GM21515 (cell line): ENCODE measurements around the gene SLIT1.
A peak's percentile ranks its signal among the peaks of the same experiment; 100 is the strongest.

Experiments used
- ATAC-seq: cut with Tn5 transposase; IDR thresholded peaks from one replicate; pipeline ENCODE4 v1.9.1; 2021; ENCODE audit not compliant: unreplicated experiment

Gene SLIT1

DNA sequence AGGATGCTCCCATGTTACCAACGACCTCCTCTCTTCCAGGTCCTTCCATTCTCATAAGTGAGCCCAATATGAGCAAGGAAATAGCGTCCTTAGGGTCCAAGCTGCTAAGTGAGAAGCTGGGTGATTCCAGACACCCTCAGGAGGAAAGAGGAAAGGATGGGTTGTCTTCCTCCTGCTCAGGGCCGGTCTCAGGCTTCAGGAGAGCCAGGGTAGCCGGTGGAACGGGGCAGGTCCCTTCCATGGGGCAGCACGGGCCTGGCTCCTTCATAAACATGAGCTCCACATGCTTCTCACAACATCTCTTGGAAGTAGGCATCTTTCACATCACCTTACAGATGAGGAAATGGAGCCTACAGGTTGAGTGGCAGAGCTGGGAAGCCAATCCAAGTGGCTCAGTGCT is 12.7 kb downstream of the SLIT1 start:
- ATAC-seq, result no peak

DNA sequence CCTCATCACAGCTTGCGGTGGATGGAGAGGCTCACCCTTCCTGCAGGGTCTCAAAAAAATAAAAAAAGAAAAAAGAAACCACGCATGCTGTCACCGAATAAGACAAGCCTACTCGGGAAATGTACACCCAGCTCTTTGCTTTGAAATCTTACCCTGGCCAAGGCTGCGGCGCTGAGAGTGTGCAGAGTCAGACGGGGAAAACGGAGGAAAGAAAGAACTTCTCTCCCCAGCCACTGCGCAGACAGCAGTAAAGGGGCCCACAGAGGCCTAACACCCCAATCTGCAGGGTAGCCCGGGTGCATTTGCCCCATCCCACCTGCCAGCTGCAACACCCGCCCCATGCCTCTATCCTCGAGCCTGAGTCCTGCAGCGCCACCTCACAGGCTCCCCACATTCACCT is 14.8 kb downstream of the SLIT1 start:
- no peak for ATAC-seq

DNA sequence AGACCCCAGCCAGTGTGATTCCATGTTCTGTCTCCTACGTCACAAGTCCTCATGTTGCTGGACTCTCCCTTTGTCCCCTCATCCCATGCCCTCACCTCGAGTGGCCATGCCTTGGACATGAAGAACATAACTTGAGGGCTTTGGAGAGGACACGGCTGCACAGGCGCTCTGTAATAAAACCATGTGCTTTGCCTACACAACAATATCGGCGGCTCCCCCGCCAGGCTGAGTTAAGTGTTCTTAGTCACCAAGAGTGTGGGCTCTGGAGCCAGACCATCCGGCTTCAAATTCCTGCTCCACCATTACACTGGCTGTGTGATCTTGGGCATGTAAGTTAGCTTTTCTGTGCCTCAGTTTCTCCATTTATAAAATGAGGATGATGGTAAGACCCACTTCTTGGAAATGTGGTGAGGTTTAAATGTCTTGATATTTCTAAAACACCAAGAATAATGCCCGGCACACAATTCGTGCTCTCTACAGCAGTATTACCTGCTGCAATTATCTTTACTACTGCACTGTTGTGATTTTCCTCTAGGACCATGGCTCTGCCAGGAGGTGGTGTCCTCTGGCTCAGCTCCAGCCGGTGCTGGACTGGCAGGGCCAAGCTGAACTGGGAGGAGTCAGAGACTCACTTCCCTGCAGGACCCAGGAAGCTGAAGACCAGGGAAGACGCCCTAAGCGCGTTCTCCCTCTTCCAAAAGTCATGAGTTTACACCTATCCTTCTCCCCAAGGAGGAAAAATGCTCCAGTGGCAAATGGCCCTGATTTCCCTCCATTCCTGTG is 15.7 kb downstream of the SLIT1 start:
- ATAC-seq, result no peak

DNA sequence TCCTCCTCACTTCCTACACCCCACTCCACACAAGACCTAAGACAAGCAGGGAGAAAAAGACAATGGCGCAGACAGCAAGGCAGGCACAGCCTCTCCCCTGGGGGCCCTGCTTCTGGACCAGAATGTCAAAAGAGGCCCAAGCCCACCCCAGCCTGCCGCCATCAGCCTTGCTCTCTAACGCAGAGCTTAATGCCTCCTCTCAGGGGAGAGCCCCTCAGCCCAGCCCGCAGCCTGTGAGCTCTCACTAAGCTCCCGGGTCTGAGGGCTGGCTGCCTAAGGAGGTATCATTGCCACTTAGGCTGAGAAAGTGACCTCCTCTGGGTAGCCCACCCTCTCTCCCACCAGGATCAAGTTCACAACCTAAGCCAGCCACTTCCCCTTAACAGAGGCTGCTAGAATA is 16.7 kb downstream of the SLIT1 start:
- no peak for ATAC-seq

DNA sequence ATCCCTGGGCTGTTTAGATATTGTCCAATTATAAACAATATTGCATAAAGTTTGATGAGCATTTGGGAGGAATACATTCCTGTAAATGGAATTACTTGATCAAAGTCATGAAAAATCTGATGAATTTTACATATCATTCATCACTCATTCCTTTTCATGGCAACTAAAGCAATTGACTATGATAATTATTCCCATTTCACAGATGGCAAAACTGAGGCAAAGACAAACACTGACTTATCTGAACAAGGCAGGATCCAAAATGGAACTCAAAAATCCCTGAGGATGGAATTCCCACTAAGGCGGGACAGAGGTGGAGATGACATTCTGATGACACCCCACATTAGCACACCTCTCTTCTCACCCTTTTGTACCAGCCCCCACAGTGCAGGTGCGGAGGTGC is 17.1 kb downstream of the SLIT1 start:
- ATAC-seq, result no peak

DNA sequence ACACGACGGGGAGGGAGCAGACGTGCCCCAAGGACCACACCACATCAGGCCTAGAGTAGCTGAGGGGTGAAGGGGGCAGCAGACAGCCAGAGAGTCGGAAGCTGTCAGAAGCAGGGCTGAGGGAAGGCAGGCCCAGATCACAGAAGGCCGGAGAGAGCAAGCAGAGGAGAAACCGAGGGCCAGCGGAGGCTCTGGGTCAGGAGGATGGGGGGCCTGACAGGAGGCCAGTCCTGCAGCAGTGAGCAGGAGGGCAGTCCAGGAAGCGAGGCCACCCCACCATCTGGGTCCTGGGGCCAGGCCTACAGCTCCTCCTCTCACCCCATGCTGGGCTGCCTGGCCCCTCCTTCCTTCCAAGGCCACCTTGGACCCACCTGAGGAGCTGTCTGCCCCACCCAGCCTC is 20.3 kb downstream of the SLIT1 start:
- no peak for ATAC-seq

DNA sequence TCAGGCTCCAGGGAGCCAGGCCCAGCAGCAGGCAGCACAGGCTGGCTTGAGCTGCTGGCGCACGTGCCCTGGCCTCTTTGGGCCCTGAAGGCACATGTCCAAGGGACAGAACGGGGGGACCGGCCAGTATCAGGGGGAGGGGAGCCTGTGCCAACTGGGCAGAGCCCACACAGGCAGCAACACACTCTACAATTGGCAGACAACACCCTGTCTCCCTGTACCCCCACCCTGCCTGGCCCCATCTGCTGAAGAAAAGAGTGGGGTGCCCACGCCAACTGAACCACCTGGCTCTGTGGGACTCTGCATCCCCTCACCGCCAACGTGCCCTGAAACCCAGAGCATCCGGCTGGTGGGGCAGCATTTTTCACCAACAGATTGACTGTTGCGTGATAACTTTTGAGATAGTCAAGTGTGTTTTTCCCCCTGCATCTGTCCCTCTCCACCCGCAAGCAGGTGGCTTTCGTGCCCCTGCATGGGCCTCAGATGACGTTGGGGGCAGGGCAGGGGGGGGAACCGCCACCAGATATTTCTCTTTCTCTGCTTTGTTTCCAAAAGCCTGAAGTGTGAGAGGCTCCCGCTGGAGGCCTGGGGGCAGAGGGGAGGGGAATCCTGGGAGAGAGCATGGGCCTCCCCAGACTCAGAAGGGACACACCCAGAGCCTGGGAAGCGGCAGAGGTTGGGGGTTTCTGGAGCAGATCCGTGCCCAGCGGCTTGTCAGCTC is 21.8 kb downstream of the SLIT1 start:
- ATAC-seq, result no peak

DNA sequence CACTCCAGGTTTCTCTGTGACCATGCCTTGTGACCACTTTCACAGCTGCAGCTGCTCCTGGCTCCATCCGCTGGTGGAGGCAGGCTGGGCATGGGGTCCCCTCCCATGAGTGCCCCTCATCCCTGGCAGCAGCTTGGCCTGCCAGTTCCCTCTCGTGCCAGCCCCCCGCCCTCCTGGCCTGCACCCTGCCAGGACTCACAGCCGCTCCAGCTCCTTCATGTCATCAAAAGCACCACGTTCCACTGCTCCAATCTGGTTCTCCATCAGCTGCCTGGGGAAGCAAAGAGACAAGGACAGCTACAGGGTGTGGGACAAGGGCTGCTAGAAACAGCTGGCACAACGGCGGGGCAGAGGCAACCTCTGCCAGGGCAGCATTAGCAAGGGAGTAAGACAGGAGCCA is 22.6 kb downstream of the SLIT1 start:
- ATAC-seq, result no peak

DNA sequence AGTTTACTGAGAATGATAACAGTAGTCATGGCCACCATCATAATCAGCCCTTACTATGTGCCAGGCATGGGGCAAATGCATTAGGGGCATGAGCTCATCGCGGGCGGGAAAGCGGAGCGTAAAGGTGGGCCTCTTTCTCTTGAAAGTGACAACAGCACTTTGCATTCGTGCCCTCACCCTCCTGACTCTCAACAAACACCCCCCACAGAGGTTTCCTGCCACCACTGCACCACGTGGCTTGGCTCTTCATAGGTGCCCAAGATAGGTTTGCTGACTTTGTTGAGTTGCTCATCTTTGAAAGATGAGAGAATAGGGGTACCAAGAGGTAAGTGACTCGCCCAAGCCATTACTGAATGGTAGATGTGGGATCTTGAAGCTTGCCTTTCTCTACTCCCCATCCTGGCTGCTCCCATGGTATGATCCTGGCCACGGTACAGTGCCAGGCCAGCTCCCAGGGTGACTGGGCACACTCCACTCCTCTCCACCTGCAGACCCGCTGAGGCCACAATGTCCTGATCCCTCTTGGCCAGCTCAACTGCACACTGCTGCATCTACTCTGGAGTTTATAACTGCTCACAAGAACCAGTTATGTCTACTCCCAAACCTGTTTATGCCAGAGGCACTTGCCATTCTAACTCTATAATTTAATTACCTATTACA is 26.0 kb downstream of the SLIT1 start:
- ATAC-seq, result no peak

DNA sequence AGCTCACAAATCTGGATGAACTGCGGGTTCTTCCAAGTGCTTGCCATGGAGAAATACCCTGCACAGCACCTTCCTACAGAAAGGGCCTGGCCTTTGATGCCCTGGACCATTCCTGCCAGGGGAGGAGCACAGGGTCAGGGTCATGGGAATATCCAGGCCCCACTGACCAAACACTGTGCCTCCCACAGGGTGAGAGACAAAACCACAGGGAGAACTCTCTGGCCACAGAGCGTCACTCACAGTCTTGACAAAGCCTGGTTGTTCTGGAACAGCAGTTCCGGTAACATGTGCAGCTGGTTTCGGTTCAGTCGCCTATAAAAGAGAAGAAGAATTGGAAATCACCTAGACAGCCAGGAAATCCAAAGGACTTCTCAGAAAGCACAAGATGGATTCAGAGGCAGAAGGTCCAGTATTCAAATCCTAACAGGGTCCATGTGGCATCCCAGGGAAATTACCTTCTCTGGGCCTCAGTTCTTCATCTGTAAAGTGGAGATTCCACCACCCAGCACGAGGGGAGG is 28.1 kb downstream of the SLIT1 start:
- ATAC-seq, result peak; percentile 61

DNA sequence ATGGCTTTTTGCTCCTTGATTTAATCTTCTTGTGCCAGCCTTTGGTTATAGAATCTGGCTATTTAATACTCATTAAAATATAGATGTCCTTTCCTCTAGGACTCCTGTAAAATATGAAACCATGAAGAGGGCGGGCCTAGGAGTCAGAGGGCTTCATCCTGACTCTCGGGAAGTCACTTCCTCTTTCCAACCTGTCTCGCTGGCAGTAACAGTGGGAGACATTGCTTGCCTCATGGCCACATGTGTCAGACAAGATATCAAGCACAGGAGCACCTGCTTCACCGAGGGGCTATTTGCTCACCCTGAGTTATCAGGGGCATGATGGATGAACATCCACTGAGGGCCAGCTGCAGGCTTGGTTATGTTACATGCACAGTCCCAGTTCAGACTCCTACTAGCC is 31.0 kb downstream of the SLIT1 start:
- no peak for ATAC-seq

DNA sequence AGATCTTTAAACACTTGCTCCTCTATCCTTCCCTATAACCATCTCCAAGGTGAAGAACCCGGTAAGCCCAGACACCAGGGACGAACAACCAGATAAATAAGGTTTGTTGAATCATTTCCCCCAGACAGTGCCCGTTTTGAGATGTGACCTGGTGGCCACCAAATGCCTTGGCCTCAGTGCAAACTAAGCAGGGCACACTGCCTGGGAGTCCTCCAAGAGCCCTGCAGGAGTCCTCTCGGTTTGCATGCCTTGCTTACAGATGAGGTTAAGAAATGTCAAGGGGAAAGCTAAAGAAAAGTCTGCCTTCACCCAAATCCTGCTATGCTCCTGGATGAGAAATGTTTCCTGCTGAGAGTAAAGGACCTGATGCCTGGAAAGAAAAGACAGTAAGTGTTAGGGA is 31.6 kb downstream of the SLIT1 start:
- no peak for ATAC-seq

DNA sequence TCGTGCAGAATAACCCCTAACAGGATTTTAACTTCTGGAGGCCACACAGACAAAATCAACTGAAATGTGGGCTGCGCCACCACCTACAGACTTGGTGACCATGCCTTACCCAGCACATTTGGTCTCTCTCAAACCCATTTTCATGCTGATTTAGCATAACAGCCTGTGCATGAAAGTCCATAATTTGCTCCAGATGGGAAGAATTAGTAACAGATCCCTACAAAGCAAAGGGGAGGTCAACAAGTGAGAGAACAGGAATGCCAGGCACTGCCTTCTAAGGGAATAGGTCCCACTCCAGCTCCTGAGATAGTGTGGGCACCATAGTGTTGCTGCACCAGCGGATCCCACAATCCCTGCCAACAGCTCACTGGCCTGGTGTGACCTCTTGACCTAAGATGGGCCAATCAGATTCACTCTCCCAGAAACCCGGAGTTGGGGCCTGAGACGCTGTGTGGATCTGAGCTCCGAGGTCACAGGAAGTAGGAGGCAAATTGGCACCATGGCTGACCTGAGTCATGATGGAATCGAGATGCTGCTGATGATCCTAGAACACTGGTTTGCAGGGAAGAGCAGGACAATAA is 32.4 kb downstream of the SLIT1 start:
- ATAC-seq, result no peak

DNA sequence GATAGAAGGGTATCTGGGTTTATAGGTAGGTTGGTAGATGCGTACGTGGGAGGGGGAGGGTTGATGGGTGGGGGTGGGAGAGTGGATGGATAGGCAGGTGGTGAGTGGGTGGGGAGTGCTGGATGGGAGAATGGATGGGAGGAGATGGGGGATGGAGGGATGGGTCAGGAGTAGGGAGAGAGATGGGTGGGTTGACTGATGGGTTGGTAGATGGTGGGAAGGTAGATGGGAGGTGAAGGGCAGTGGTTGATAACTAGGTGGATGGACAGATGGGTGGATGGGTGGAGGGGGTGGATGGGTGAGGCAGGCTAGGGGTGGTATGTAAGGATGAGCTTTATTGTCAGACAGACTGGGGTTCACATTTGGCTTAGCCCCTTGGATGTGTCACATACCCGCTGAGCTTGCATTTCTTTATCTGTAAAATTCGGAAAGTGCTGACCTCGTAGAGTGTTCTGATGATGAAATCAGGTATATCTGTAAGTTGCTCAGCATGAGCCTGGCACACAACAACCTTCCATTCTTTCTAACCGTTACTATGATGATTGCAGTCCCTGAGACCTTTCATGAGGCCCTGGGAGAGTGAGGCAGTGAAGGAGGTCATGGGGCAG is 34.3 kb downstream of the SLIT1 start:
- no peak for ATAC-seq

DNA sequence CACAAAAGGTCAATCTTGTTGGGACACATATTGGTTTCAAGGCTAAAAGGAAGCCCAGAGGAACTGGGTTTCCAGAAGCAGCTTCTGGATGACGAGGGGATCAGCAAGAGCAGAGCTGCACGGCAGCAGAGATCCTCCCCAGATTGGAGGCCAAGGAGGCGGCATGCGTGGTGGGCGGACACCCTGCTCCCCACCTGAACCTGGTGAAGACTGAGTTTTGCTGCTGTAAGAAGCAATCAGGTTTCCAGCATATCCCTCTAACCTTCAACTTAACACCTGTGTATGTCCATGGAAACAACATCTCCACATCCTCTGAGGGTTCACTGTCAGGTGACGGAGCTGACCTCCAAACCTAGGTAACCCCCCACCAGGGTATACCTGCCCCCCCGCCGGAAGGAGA is 35.1 kb downstream of the SLIT1 start:
- ATAC-seq, result no peak

DNA sequence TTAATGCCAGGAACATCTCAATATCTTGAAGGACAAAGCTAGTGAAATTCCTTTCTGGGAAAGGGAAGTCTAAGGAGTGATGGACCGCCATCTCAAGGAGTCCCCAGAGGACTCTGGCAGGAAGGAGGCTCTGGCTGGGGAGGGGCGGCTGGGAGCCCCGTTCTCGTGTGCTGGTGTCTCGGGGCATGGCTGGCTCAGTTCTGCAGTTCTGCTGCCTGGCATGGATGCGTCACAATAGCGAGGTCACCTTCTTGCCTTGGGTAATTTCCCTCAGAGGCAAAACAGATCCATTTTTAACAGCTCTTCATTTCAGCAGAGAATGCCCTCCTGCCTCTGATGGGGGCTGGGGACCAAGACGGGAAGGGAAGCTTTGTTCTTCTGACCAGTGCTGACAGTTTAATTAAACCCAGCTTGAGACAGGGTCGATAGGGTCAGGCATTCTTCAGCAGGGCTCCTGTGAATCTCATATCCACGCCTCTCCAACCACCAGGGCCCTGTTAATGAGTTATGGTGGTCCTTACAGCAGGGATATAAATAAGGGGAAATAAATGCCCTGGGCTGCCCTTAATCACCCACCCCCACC is 35.7 kb downstream of the SLIT1 start:
- no peak for ATAC-seq

DNA sequence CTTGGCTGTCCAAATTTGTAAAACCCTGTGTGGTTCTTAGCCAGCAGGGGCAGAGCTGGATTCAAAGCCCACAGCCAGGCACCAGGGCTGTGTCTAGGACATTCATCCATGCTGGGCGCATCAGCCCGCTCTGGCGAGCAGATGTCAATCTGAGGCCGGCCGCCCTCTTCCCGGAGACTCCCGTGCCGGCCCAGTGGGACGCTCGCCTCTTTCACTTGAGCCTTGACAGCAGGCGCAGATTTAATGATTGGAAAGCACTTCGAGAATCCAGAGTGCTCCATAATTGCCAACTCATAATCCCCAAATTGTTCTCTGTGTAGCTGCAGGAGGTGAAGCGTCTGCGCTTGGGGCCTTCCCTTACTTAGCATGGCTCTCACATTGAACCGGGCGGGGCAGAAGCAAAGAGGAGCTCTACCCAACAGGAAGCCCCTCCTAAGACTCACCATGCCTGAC is 36.7 kb downstream of the SLIT1 start:
- no peak for ATAC-seq

DNA sequence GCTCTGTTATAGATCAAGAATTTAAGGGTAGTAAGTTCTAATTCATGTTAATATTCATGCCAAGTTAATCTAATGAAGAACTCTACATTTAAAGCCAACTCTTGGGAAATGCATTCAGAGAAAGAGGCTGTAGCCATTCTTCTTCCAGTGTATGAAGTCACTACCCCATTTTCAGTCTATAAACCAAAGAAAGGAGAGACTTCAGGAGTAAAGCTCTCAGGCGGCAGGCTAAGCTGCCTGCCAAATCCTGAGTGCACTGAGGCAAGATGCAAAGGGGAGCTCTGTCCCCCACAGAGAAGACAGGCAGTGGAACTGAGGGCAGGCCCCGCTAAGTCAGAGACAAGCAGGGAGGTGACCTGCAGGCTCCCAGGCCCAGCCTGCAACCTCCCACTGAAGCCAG is 41.5 kb downstream of the SLIT1 start:
- ATAC-seq, result no peak

DNA sequence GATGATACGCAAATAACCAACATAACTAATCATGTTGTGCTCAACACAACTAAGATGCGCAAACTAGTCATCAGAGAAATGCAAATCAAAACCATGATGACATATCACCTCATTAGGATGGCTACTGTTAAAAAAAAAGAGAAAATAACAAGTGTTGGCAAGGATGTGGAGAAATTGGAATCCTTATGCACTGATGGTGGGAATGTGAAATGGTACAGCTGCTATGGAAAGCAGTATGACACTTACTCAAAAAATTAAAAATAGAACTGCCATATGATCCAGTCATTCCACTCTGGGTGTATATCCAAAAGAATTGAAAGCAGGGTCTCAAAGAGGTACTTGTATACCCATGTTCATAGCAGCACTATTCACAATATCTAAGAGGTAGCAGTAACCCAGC is 42.9 kb downstream of the SLIT1 start:
- no peak for ATAC-seq

DNA sequence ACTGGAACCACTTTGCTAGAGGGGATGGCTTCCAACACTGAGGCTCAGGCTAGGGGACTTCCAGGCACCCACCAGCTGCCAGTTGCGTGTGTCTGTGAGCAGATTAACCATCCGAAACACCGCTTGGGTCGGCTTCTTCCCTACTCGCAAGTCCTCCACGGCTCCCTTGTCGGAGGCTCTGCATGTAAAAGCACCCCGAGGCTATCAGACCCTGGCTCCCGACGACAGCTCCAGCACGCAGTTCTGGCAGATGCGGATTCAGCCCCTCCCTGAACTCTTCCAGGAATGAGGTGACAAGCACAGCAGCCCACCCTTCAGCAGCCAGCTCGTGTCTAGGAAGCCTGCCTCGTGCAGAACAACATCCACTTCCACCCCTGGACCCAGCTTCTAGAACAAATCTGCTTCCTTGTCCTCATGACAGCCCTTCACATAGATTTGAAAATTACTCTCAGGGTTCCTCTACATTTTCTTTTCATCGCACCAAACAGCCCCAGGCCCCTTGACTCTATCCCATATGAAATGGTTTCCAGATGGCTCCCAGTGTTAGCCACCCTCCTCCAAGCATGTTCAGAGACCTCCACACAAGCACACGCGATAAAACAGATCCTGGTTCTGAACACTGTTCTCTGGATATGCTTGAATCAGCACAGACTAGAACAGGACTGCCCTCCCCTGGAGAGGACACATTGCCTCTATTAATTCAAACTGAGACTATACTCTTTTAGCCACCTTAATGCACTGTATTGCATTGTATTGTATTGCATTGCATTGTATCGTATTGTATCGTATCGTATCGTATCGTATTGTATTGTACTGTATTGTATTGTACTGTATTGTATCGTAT is 44.6 kb downstream of the SLIT1 start:
- ATAC-seq, result no peak
